HUES48 (cell line): ENCODE results near the gene NUP58.
"Not testable (repeated sequence)": the region's sequence is repeated elsewhere in the genome, so short reads cannot be mapped to it uniquely, and the experiment has no call there.

Experiments used
- H3K27ac ChIP-seq: one replicate; pipeline ENCODE4 v1.7.0; 2013; ENCODE audit warnings: low read depth, low read length, inconsistent platforms
- H3K27me3 ChIP-seq: 2 replicates; pipeline ENCODE4 v1.6.1; 2013; ENCODE audit warnings: mild to moderate bottlenecking, low read length; ENCODE audit not compliant: control insufficient read depth, insufficient read depth
- H3K36me3 ChIP-seq: 2 replicates; pipeline ENCODE4 v1.6.1; 2013; ENCODE audit warnings: low read length; ENCODE audit not compliant: control insufficient read depth, insufficient read depth
- H3K4me1 ChIP-seq: 2 replicates; pipeline ENCODE4 v1.6.1; 2013; ENCODE audit warnings: mild to moderate bottlenecking, low read length; ENCODE audit not compliant: control insufficient read depth, insufficient read depth
- H3K4me3 ChIP-seq: 2 replicates; pipeline ENCODE4 v1.5.1; 2013; ENCODE audit warnings: mild to moderate bottlenecking, low read depth, low read length
- H3K9ac ChIP-seq: 2 replicates; pipeline ENCODE4 v1.6.1; 2013; ENCODE audit warnings: mild to moderate bottlenecking, low read depth, low read length, moderate library complexity
- H3K9me3 ChIP-seq: 2 replicates; pipeline ENCODE4 v1.6.1; 2013; ENCODE audit warnings: low read length; ENCODE audit not compliant: control insufficient read depth, insufficient read depth

Gene NUP58

DNA sequence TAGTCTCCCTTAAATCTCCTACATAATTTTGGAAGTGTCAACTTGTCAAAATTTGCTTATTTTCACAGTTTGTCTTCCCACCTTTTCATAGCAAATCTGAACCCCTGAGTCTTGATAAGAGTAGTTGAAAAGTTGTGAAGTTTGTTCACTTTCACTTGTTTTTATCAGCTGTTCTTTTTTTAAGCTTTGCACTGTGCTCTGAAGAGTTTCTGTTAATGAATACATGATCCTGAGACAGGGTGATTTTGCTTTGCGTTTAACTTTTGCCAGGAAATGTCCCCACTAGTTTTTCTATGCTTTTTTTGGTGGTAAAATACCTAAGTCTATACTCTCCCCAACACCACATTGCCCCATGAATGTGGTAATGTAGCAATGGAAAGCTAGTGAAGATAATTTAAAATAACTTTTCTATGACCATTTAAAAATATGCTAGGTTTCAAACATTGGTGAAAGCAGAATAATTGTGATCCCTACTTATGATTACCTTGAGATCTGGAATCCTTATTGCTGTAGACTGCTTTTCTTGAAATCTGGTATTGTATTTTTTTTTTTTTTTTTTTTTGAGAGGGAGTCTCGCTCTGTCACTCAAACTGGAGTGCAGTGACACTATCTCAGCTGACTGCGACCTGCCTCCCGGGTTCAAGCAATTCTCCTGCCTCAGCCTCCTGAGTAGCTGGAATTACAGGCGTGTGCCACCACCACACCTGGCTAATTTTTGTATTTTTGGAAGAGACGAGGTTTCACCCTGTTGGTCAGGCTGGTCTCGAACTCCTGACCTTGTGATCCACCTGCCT lies 5.4 kb downstream of the NUP58 start:
- peaks cover 69% of the 10 kb centered on the region for H3K36me3 ChIP-seq
- no peaks in the 10 kb centered on the region for H3K9me3 ChIP-seq
- peaks cover 6% of the 10 kb centered on the region; the same call in 1 of the 2 replicates for H3K4me1 ChIP-seq
- no peaks in the 10 kb centered on the region for H3K27me3 ChIP-seq
- no peak overlapping the region for H3K4me3 ChIP-seq
- no peak overlapping the region for H3K27ac ChIP-seq
- no peak overlapping the region for H3K9ac ChIP-seq

DNA sequence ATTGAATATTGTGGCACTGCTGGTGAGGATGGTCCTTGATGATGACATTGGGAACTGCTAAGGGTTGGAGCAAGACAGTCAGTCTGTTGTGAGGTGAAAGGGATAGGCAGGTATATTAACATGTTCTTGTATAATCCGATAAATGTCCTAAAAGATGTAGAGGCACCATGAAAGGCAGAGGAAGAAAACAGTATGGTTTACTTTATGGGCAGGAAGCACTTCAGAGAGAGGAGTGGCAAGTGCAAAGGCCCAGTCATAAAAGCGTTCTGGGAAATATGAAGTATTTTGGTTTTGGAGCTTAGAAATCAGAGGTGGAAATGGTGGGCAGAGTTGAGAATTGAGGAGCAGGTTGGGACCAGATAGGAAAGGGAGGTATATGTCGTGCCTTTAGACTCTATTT lies 9.5 kb downstream of the NUP58 start:
- Histone ChIP-seq H3K36me3 (peaks cover 81% of the 10 kb centered on the region), H3K4me3 (no peak overlapping the region), H3K4me1 (no peaks in the 10 kb centered on the region), H3K27me3 (no peaks in the 10 kb centered on the region), H3K9ac (no peak overlapping the region), H3K27ac (no peak overlapping the region), H3K9me3 (no peaks in the 10 kb centered on the region)

DNA sequence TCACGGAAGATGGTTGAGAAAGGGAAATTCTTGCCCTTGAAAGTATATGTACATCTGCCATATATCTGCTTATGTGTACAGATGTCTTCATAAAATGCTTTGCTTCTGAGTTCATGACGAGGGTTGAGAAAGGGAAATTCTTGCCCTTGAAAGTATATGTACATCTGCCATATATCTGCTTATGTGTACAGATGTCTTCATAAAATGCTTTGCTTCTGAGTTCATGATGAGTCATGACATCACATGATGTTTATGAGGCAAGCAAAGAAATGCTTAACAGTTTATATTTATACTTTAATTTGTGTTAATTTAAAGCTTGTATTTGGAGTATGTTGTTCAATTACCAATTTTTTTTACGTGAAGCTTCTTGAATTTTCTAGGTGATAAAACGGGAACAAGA lies 17.5 kb downstream of the NUP58 start:
- H3K27me3 ChIP-seq, H3K9ac ChIP-seq, H3K4me1 ChIP-seq, H3K4me3 ChIP-seq, H3K27ac ChIP-seq, H3K9me3 ChIP-seq: not testable (repeated sequence)
- peaks cover 97% of the 10 kb centered on the region for H3K36me3 ChIP-seq

DNA sequence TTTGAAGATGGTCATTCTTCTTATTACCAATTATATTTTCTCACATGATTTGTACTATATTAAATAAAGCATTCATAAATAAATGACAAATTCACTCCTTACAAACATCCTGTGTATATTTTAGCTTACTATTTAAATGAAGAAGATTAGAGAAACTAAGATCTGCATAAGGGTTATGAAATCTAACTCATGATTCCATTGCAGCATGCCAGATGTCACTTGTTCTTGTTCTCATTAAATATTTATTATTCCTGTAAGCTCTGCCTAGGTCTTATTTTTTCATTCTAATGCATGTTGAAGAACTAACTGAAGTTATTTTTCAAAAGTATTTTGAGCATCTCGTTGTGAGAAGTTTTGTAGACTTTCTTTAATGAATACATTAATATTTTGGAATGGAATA lies 18.3 kb downstream of the NUP58 start:
- Histone ChIP-seq H3K27me3 (no peaks in the 10 kb centered on the region), H3K36me3 (peaks cover 99% of the 10 kb centered on the region), H3K9ac (no peak overlapping the region), H3K9me3 (no peaks in the 10 kb centered on the region), H3K4me1 (no peaks in the 10 kb centered on the region), H3K27ac (no peak overlapping the region), H3K4me3 (no peak overlapping the region)

DNA sequence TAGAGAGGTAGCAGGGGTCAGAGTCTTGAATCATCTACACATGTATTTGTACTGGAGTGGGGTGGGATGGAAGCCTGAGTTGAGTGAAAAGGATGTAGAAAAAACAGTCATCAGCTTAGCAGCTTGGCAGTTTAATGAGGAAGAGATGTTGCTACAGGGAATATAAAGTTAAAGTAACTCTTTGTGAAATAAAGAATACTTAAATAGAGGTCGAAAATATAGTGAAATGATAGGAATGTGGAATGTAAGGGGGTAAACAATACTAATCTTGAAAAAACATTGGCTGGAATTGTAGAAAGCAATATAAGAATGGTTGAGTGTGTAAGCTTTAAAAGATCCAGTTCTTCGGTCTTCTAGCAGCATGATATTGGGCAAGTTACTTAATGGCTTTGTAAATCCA lies 22.7 kb downstream of the NUP58 start:
- H3K9me3 ChIP-seq = no peaks in the 10 kb centered on the region
- no peak overlapping the region for H3K4me3 ChIP-seq
- no peak overlapping the region for H3K9ac ChIP-seq
- H3K27ac ChIP-seq = no peak overlapping the region
- H3K36me3 ChIP-seq = peaks cover 98% of the 10 kb centered on the region
- no peaks in the 10 kb centered on the region for H3K4me1 ChIP-seq
- H3K27me3 ChIP-seq = no peaks in the 10 kb centered on the region

DNA sequence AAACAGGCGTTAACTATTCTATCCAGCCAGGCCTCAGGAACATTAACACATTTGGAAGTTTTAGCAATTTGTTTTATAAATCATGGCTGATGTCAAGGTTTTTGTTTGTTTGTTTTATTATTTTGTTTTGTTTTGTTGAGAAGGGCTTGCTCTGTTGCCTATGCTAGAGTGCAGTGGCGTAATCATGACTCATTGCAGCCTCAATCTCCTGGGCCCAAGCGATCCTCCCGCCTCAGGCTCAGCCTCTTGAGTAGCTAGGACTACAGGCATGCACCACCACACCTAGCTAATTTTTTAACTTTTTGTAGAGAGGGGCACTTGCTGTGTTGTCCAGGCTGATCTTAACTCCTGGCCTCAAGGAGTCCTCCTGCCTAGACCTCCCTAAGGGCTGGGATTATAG lies 28.3 kb downstream of the NUP58 start:
- peaks cover 98% of the 10 kb centered on the region for H3K36me3 ChIP-seq

DNA sequence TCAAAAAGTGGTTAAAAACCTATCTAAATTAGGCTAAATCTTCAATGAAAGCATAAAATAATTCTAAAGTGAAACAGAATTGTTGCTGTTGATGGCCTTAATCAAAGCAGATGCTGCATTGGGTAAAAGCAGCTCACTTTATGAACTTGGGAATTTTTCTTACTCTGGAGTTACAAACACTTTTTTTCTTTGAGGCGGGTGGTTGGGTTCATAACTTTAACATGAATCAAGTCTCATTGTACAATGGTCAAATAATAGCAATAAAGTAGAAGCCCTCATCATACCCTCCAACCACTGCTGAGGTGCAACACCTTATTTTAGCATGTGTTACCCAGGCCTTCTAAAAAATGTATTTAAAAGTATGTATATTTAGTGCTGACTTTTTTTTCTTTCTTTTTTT lies 29.1 kb downstream of the NUP58 start:
- no peak overlapping the region for H3K4me3 ChIP-seq
- H3K27me3 ChIP-seq = no peaks in the 10 kb centered on the region
- H3K36me3 ChIP-seq = peaks cover 98% of the 10 kb centered on the region
- H3K4me1 ChIP-seq = no peaks in the 10 kb centered on the region
- no peak overlapping the region for H3K9ac ChIP-seq
- H3K27ac ChIP-seq = no peak overlapping the region
- H3K9me3 ChIP-seq = no peaks in the 10 kb centered on the region

More for the DNA sequence above, 28.3 kb downstream of the NUP58 start:
- Histone ChIP-seq H3K9ac (no peak overlapping the region), H3K4me1 (no peaks in the 10 kb centered on the region), H3K27ac (no peak overlapping the region), H3K27me3 (no peaks in the 10 kb centered on the region), H3K4me3 (no peak overlapping the region), H3K9me3 (no peaks in the 10 kb centered on the region)

DNA sequence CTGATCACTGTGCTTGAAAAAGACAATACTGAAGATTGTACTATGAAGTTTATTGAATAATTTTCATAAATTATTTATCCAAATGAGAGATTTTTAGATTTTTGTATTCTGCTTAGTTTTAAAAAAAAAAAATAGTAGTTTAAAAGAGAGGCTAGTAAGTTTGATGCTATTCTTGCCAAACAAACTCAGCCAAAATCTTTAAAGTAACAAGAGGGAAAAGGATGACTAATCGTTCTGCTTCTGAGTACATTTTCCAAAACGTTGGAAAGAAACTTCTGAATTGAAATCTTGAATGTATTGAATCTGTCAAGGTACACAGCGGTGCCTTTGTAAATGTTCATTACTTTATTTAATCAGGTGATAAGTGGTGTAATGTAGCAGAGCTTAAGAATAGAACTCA lies 34.4 kb downstream of the NUP58 start:
- no peaks in the 10 kb centered on the region for H3K9me3 ChIP-seq

DNA sequence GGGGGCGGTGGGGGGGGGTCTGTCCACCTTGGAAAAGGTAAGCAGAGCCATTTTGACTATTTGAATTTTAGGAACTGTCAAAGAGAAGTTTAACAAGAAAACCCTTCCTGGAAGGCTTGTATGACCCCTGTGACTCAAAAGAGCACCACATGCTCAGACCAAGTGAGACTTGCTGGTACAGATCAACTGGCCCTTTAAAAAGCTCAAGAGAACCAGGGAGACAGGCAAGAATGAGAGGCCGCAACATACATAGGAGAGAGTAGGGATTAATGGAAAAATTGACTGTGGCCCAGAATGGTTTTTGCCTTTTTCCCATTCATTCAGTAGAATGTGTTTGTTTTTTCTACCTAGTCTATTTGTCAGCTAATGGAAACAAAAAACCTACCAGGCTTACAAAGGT lies 44.2 kb downstream of the NUP58 start:
- no peaks in the 10 kb centered on the region for H3K27me3 ChIP-seq
- H3K9ac ChIP-seq = no peak overlapping the region
- H3K4me3 ChIP-seq = no peak overlapping the region
- no peak overlapping the region for H3K27ac ChIP-seq
- H3K4me1 ChIP-seq = peaks cover 28% of the 10 kb centered on the region
- H3K36me3 ChIP-seq = no peaks in the 10 kb centered on the region
- no peaks in the 10 kb centered on the region for H3K9me3 ChIP-seq

More for the DNA sequence above, 34.4 kb downstream of the NUP58 start:
- H3K4me1 ChIP-seq = no peaks in the 10 kb centered on the region
- no peak overlapping the region for H3K4me3 ChIP-seq
- peaks cover 94% of the 10 kb centered on the region for H3K36me3 ChIP-seq
- H3K27me3 ChIP-seq = no peaks in the 10 kb centered on the region
- no peak overlapping the region for H3K9ac ChIP-seq
- no peak overlapping the region for H3K27ac ChIP-seq

DNA sequence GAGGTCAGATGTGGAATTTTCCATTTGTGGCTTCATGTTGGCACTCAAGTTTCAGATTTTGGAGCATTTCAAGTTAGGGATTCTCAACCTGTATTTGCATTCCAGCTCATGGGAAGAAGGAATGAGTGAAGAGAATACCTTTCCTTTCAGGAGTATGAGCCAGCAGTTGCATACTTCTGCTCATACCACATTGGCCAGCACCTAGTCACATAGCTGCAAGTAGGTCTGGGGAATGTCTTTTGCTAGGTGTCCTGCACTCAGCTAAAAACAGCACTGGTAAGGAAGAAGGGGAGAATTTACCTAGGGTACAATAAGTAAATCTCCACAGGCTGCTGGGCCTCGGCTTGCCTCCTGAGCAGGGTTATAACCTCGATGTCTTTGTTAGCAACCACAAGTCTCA lies 45.7 kb downstream of the NUP58 start:
- H3K9me3 ChIP-seq = no peaks in the 10 kb centered on the region
- no peak overlapping the region for H3K9ac ChIP-seq
- no peak overlapping the region for H3K4me3 ChIP-seq
- H3K36me3 ChIP-seq = no peaks in the 10 kb centered on the region
- H3K27ac ChIP-seq = peak overlapping the region; percentile 0
- H3K27me3 ChIP-seq = no peaks in the 10 kb centered on the region
- peaks cover 28% of the 10 kb centered on the region for H3K4me1 ChIP-seq

DNA sequence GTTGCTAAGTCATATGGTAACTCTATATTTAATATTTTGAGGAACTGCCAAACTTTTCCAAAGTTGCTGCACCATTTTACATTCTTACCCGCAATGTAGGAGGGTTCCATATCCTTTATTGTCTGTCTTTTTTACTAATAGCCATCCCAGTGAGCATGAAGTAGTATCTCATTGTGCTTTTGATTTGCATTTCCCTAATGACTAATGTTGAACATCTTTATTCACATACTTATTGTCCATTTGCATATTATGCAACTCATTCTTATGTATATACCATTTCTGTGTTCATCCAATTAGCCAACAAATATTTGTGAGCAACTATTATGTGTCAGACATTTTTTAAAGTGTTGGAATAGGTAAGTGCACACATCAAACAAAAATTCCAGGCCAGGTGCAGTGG lies 50.0 kb downstream of the NUP58 start:
- no peak overlapping the region for H3K27ac ChIP-seq
- H3K27me3 ChIP-seq = no peaks in the 10 kb centered on the region
- H3K36me3 ChIP-seq = no peaks in the 10 kb centered on the region
- H3K9ac ChIP-seq = no peak overlapping the region
- H3K4me1 ChIP-seq = peaks cover 11% of the 10 kb centered on the region
- no peaks in the 10 kb centered on the region for H3K9me3 ChIP-seq
- no peak overlapping the region for H3K4me3 ChIP-seq
